HPDE6-E6E7 (cell line): ENCODE results near the gene NHEJ1.

ENCODE experiments used
- DNase-seq: peaks from one replicate; pipeline ENCODE4 v3.0.0; 2011; ENCODE audit warnings: missing footprints; ENCODE audit errors: extremely low spot score

The NHEJ1 gene

DNA sequence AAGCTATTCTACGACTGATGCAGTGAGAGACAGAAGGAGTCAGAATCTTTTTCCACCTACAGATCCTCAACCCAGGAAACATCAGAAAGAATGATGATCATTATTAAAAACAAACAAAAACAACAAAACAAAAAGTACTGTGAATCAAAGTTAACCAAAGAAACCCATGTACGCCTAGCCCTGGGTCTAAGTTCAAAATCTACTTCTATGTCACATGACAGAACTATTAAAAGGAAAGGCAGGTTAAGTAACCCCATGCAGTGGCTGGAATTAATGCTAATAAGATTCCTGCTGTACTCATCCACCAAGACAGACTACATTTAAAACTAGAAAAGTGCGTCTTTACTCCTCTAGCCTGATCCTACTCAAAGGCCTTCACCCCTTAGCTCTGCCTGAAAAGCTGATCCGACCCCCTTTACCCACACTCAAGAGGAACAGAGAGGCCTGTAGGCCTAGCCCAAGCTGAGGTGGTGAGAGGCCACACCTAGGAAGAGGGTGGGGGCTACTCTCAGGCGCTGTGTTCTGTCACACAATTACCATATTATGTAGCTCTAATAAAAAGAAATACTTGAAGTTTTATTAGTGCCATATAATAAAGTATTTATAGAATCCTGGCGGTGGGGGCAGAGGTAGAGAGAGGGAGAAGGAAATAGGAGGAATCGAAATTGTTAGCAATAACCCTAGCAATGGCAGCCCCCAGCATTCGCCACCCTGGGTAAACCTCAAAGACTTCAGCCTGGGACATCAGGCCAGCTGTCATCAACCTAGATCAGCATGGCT lies 37.1 kb downstream of the NHEJ1 start:
- DNase-seq, result no peak

DNA sequence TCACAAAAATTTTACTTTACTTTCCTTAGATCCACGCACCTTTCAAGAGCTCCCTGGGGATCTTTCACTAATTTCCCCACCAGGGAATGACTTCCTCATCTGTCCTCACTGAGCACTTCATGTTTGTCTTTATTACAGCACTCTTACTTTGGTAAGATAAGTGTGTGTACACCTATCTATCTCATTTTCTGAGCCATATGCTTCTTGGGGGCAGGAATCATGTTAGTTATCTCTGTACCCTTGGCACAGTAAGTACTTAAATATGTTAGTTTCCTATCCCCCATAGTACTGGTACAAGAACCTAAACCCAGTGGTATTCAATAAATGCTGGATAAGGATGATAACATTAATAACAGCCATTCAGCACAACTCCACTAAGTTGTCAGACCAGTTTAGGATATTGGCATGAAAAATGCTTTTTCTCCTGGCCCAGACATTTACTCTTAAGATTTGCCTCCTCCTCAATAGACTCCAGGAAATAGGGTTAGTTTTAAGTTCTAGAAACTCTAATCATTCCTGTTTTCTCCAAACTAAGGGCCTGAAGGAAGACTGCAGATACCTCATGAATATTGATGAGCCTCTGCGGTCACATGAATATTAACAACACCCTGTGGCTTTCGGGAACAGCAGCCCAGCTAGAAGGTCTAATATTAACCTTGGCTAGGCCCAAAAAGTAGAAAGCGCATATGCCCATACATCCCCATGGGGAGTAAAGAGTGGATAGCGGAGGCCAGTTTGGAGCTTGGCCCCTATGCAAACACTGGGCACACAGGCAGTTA lies 38.2 kb downstream of the NHEJ1 start:
- DNase-seq, result no peak

GRCh38 chr2:219120082-219120481 lies 40.5 kb downstream of the NHEJ1 start:
- no peak for DNase-seq

DNA sequence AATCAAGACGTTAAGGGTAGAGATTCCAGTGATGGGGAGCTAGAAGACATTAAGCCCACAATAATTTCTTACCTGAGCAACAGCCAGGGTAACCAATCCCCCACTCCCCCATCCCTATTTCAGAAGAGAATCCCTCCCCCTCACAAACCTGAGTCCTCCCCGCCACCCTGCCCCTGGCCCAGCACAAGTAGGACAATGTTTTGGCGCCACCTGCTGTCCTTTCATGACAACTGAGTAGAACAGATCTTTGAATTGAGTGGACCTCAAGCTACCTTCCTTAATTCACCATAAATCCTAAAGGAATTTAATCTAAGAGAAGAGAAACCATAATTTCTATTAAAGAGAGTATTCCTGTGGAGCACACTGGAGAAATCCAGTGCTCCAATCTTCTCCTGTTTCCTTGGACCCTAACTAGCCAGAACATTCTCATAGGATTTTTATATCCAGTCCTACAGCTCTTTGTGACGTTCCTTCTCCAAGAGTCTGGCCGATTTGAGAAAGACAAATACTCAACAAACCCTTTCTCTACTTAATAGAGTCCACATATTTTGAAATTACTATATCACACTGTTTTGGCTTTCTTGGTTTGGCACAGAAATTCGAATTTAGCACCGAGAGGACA lies 41.1 kb downstream of the NHEJ1 start:
- DNase-seq, result peak; percentile 37

DNA sequence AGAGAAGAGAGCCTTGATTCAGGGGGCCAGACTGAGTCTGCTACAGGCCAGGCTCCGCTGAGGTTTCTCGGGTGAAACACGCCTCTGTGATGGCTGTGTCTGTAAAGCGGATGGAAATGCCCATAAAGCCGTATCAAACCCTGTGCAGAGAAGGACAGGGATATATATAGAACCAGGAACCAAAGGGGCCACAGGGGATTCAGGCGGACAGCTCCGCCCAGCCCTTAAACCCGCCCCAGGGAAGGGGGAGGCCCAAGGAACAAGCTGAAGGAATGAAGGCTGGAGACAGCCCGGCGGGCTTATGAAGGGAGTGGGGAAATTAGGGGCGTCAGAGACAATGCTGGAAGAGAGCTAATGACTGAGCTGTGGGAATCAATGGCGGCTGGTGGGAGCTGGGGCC lies 42.1 kb downstream of the NHEJ1 start:
- no peak for DNase-seq

DNA sequence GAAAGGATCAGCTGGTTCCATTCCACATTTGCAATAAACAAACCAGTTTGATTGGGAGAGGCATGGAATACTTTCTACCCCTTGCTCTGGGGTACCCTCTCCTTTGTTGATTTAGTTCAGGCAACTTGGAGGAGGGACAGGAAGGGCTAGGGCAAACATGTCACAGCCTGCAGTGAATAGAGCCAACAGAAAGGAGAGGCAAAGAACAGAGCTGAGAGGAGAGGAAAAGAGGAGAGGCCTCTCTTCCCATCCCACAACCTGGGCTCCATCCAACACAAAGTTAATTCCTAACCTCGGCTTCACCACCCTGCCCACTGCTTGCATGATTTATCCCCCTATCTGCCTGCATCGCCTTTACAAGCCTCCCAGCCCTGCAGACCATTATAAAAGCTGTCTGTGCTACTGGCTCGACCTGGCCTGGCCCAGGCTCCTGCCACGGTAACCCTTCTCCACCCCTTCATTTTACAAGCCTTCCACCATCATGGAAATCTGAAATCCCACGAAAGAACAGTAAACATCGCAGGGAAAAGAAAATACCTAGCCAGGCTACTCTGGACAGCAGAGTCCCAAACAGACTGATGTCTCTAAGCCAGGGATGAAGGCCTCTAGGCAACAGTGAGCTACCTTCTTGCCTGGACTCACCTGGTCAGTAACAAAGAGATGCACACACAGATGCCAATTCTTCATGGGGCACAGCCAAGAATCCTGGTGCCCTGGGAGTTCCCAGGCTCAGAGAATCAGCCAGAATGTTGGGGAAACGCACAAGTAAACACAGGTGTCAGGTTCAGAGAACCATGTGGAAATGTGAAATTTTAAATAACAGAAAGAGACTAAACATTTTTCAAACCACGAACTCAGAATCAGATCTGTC lies 43.6 kb downstream of the NHEJ1 start:
- DNase-seq, result no peak

DNA sequence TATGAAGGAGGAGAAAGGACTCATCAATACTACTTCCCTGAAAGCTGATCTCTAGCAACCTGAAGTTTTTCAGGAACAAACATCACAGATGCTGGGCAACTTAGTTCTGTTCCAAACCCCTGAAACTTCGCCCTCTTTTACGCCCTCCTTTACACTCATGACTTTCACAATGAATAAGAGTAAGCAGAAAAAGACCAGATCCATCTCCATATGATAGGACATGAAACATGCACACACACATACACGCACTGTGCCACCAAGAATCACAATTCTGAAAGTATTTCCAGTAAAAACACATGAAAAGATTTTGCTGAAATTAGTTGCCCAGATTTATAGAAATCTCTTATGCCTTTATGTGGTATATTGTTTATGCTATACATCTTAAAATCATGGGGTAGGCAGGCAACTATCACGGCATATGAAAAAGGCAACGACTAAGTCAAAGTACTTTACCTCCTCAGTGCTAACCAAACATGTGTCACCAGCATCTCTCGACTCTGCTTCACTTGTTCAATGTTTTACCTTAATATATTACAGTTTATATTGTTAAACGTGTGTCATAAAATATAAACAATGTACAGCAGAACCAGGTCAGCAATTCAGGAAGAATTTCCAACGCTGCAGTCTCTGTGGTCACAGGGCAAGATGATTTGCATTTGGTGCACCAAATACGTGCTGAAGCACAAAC lies 47.8 kb downstream of the NHEJ1 start:
- DNase-seq, result no peak

DNA sequence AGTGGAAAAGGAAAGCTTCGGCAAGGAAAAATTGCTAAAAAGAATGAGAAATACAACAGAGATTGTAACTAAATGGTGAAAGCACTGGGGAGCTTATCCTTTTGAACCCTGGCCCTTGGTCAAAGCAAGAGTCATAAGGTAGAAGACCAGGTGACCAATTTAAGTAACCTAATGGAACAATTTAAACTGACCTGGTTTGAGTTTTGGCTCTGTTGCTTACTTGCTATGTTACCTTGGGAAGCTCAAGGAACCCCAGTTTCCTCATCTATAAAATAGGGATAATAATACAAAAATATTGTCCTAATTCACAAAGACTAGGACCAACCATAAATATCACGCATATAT lies 48.6 kb downstream of the NHEJ1 start:
- DNase-seq, result no peak

DNA sequence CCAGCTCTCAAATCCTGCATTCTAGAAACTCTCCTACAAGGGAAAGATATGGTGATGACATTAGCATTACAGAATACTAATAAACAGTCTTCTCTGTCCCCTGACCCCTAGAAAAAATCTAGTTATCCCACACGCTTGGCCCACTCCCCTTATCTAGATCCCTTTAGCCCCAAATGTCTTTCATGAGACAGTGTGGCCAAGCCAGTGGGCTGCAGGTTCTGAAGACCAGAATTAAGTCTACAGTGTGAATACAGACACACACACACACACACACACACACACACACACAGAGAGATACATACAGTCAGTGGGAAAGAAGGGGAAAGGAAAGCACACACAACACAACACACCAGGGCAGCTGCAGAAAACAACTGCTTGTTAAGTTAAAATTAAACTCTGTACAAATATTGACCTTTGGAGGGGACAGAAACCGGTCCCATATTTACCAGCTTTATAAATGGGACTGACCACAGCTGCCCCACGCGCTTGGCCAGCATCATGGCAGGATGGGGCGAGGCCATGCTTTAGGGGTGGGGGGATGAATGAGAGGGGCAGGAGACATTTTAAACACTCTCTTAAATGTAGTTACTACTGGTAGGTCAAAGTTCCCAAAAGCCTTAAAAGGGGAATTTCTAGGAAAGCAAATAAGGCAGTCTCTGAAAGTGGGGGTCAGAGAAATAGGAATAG lies 49.1 kb downstream of the NHEJ1 start:
- DNase-seq, result no peak

GRCh38 chr2:219109471-219109870 lies 51.1 kb downstream of the NHEJ1 start:
- DNase-seq, result no peak

DNA sequence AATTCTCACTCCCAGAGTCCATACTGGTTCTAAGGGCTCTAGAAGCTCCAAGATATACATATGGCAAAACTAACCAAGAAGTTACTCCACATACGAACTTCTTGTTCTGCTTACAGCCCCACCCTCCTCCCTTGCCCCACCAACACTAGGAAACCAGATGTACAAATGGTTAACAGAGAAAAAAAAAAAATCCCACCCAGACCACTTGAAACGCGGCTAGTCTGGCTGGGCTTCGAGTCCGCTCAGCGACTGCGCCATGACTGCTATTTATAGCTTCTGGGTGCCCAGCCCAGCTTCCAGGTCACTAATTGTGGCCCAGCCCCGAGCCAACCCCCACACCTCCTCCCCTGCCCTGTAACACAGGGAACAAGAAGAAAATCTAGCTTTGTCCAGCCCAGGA lies 52.9 kb downstream of the NHEJ1 start:
- DNase-seq, result no peak

- DNase-seq, result no peak
These were observed 54.4 kb downstream of the NHEJ1 start for GRCh38 chr2:219106251-219106650.

- no peak for DNase-seq
These were observed 56.2 kb downstream of the NHEJ1 start for GRCh38 chr2:219104107-219105035.

DNA sequence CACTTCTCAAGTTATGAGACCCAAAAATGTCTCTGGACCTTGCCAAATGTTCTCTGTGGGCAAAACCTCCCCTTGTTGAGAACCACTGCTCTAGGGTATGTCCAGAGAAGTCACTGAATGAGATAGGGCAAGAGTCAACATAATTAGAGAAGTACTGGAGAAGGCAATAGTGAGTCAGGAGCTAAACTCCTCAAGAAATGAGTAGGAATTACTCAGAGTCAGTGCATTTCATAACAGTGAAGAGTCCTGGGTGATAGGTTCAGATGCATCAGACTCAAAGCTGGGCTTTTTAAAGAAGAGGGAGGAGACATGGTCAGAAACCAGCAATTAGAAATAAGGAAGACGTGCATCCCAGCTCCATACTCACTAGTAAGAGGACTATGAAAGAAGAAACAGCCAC lies 61.3 kb downstream of the NHEJ1 start:
- no peak for DNase-seq

DNA sequence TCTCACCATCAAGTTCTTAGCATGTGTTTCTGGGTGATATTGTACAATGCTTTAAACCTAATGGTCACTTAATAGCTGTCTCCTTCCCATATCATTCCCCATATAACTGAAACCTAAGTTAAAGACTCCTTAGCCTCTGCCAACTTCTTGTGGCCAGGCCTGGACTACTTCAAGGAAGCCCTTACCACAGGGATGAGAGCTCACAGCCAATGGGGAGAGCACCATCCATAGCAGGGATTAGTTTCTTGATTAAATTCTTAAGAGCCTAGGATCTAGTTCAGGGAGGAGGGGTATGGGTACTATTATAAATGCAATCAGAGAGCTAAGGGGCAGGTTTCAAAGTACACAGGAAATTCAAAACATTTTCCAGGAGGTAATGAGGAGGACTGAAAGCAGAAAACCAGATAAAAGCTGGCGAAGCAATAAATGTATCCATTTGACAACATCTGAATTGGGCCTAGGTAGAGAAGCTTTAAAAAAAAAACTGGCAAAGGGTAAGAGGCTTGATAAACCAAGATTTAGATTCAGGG lies 65.1 kb downstream of the NHEJ1 start:
- DNase-seq, result no peak

GRCh38 chr2:219094171-219094570 lies 66.4 kb downstream of the NHEJ1 start:
- no peak for DNase-seq

DNA sequence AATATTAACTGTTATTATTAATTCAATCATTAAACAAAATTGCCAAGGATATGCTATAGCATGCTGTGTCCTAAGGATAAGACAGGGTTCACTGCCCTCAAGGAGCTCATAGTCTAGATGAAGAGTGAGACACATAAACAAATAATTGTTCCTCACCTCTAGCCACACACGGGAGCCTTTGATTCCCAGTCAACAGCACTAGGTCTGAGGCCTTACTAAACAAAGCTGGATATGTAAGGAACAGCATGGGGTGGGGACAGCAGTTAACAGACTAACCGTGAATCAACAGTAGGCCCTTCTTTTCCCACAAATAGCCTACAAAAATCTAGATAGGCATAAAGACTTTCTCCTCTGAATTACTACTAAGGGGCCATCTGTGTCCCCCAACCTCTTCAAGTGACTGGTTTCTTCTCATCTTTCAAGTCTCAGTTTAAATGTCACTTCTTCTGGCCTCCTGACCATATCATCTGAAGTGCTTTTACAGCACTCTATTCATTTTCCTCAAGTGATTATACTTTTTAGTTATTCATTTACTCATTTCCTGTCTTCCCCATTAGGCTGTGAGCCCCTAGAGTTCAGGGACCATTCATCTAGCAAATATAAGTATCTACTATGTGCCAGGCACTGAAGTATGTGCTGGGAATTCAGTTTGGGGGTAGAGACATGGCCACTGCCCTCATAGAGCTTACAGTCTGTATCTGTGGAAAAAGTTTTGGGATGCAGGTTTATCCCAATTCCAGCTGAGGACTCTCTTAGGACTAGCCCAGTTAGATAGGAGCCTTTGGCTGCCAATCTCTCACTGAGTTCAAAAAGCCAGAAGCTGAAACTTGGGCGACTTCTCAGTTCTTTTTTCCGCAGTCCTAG lies 69.9 kb downstream of the NHEJ1 start:
- no peak for DNase-seq

DNA sequence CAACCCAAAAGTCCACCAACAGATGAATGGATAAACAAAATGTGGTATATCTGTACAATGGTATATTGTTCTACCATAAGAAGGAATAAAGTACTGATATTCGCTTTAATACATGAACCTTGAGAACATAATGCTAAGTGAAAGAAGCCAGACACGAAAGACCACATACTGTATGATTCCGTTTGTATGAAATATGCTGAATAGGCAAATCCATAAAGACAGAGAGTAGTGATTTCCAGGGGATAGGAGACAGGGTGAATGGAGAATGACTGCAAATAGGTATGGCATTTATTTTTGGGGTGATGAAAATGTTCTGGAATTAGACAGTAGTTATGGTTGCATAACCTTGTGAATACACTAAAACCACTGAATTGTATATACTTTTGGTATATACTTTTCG lies 71.3 kb downstream of the NHEJ1 start:
- DNase-seq, result no peak
